ENCODE results near the gene PLOD3. TPM values are rescaled to one million over a fixed set of nuclear protein-coding genes. Genes with fewer than 3 reads are reported as not detected.
A peak's percentile ranks its signal among the peaks of the same experiment; 100 is the strongest.
"Not testable (repeated sequence)": the region's sequence is repeated elsewhere in the genome, so short reads cannot be mapped to it uniquely, and the experiment has no call there.

PLOD3 gene
- total RNA-seq, 1 experiment from 2014 or later: 74.5 TPM

DNA sequence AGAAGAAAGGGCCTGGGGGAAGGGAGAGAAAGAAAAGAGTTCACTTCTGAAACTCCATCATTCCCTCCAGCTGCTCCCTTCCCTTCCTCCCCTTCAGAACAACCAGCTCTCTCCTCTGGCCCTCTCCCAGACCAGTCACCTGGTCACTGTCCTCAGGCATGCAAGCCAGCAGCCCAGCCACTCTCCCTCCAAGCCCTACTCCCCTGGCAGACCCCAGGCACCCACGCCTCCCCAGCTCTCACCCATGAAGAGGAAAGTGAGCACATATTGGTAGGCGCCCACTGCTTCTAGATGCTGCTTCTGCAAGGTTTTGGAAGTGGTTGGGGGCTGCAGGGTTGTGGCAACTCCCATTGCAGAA is 16.9 kb downstream of the PLOD3 start:
- no peak overlapping the region for H2BK120ac ChIP-seq (ENCODE audit: low read depth, low read length, poor library complexity, severe bottlenecking)
- peaks cover 12% of the 10 kb centered on the region for H3K27me3 Mint-ChIP-seq (ENCODE audit: low read depth)
- H2AK5ac ChIP-seq (ENCODE audit: insufficient read length, low read length): no peak overlapping the region
- peaks cover 3% of the 10 kb centered on the region for H3K23me2 ChIP-seq (ENCODE audit: insufficient read length, low read depth, low read length, poor library complexity, severe bottlenecking)
- no peak for DNase-seq
- no peaks in the 10 kb centered on the region; the same call in 1 of the 2 replicates for H3K4me1 ChIP-seq (ENCODE audit: insufficient read depth, low read length)
- H2BK5ac ChIP-seq (ENCODE audit: insufficient read length, low read length): no peak overlapping the region
- H3K79me2 ChIP-seq (ENCODE audit: insufficient read depth, low read length): no peaks in the 10 kb centered on the region
- peaks cover 0 to 3% (median 0%) of the 10 kb centered on the region in 3 experiments; a peak in 1 of 7 replicates for H3K36me3 Mint-ChIP-seq (ENCODE audit: insufficient read depth in 1 of 3, low read depth in 3 of 3)
- no CpG with 5 or more reads among the region's 2 CpGs for WGBS (ENCODE audit: extremely low coverage, insufficient read length, low lambda C conversion rate)
- no peak overlapping the region for H3T11ph ChIP-seq (ENCODE audit: low read length)
- 0 out of 5 replicates have a peak overlapping the region, but pooled peaks of 1 of the 2 experiments have one; percentile 67 for H3K4me3 Mint-ChIP-seq
- H4K5ac ChIP-seq (ENCODE audit: insufficient read length, low read depth, low read length): no peak overlapping the region
- H3K56ac ChIP-seq (ENCODE audit: insufficient read length, low read depth, low read length): no peak overlapping the region
- no peak overlapping the region for H2BK15ac ChIP-seq (ENCODE audit: low read depth, low read length)
- H3K9ac ChIP-seq (ENCODE audit: extremely low read depth, insufficient read length, low read length): no peak overlapping the region
- H2BK12ac ChIP-seq (ENCODE audit: insufficient read length, low read depth, low read length): no peak overlapping the region
- no peaks in the 10 kb centered on the region for H3K9me3 Mint-ChIP-seq
- H2AFZ ChIP-seq (ENCODE audit: low read length): no peak overlapping the region
- H4K8ac ChIP-seq (replicated peaks; ENCODE audit: insufficient read length, low read depth, low read length): no peak overlapping the region
- TF ChIP-seq, protein P1, sequence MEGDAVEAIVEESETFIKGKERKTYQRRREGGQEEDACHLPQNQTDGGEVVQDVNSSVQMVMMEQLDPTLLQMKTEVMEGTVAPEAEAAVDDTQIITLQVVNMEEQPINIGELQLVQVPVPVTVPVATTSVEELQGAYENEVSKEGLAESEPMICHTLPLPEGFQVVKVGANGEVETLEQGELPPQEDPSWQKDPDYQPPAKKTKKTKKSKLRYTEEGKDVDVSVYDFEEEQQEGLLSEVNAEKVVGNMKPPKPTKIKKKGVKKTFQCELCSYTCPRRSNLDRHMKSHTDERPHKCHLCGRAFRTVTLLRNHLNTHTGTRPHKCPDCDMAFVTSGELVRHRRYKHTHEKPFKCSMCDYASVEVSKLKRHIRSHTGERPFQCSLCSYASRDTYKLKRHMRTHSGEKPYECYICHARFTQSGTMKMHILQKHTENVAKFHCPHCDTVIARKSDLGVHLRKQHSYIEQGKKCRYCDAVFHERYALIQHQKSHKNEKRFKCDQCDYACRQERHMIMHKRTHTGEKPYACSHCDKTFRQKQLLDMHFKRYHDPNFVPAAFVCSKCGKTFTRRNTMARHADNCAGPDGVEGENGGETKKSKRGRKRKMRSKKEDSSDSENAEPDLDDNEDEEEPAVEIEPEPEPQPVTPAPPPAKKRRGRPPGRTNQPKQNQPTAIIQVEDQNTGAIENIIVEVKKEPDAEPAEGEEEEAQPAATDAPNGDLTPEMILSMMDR (conservative IDR thresholded peaks at IDR 0.05): no peak
- H3K18ac ChIP-seq (ENCODE audit: insufficient read length, low read depth, low read length): no peak overlapping the region
- H3K27me3 ChIP-seq (ENCODE audit: insufficient read depth, low read length): no peaks in the 10 kb centered on the region
- no peaks in the 10 kb centered on the region for H4K20me1 ChIP-seq (ENCODE audit: control insufficient read depth, insufficient read depth, insufficient read length)
- H3K23ac ChIP-seq (ENCODE audit: insufficient read length, low read depth, low read length): no peak overlapping the region
- no peak overlapping the region for H3K27ac ChIP-seq (ENCODE audit: insufficient read length, low read depth, low read length)
- H3K4me2 ChIP-seq (ENCODE audit: insufficient read depth, insufficient read length, low read length): peak overlapping the region; percentile 23
- no peak overlapping the region for H2BK20ac ChIP-seq (ENCODE audit: low read depth, low read length, poor library complexity, severe bottlenecking)
- H3K14ac ChIP-seq (ENCODE audit: insufficient read depth, low read length): no peak overlapping the region
- no peaks in the 10 kb centered on the region for H3K9me3 ChIP-seq (ENCODE audit: control insufficient read depth, low read depth, low read length)
- H3K4me1 Mint-ChIP-seq: peaks cover 14 to 19% of the 10 kb centered on the region in 2 experiments
- H3K4ac ChIP-seq (ENCODE audit: low read depth, low read length): no peak overlapping the region
- H3K79me1 ChIP-seq (ENCODE audit: insufficient read depth, low read depth, low read length, poor library complexity, severe bottlenecking): no peaks in the 10 kb centered on the region
- no peak overlapping the region for H4K91ac ChIP-seq (ENCODE audit: insufficient read length, low read depth, low read length)
- H3K27ac Mint-ChIP-seq: 0 out of 7 replicates have a peak overlapping the region, but pooled peaks of 1 of the 3 experiments have one; percentile 23

DNA sequence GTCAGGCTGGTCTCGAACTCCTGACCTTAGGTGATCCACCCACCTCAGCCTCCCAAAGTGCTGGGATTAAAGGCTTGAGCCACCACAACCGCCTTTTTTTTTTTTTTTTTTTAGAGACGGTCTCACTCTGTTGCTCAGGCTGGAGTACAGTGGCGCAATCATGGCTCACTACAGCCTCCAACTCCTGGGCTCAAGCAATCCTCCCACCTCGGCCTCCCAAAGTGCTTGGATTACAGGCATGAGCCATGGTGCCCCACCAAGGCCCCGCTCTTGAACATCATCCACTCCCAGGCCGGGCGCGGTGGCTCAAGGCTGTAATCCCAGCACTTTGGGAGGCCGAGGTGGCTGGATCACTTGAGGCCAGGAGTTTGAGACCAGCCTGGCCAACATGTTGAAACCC is 17.9 kb downstream of the PLOD3 start:
- H2BK12ac ChIP-seq (ENCODE audit: insufficient read length, low read depth, low read length); H3K23ac ChIP-seq (ENCODE audit: insufficient read length, low read depth, low read length); H3K23me2 ChIP-seq (ENCODE audit: insufficient read length, low read depth, low read length, poor library complexity, severe bottlenecking); H3K18ac ChIP-seq (ENCODE audit: insufficient read length, low read depth, low read length); H3K9me3 ChIP-seq (ENCODE audit: control insufficient read depth, low read depth, low read length); H3K36me3 Mint-ChIP-seq (ENCODE audit: insufficient read depth in 1 of 3, low read depth in 3 of 3); H3K27ac Mint-ChIP-seq; H3K56ac ChIP-seq (ENCODE audit: insufficient read length, low read depth, low read length); H3K79me1 ChIP-seq (ENCODE audit: insufficient read depth, low read depth, low read length, poor library complexity, severe bottlenecking); H3K27me3 ChIP-seq (ENCODE audit: insufficient read depth, low read length); H4K5ac ChIP-seq (ENCODE audit: insufficient read length, low read depth, low read length); DNase-seq; H3T11ph ChIP-seq (ENCODE audit: low read length); H4K91ac ChIP-seq (ENCODE audit: insufficient read length, low read depth, low read length); H2BK20ac ChIP-seq (ENCODE audit: low read depth, low read length, poor library complexity, severe bottlenecking); H3K4me3 Mint-ChIP-seq; H3K79me2 ChIP-seq (ENCODE audit: insufficient read depth, low read length); H2BK120ac ChIP-seq (ENCODE audit: low read depth, low read length, poor library complexity, severe bottlenecking); H3K4ac ChIP-seq (ENCODE audit: low read depth, low read length); H2AFZ ChIP-seq (ENCODE audit: low read length); H2BK5ac ChIP-seq (ENCODE audit: insufficient read length, low read length); H3K4me2 ChIP-seq (ENCODE audit: insufficient read depth, insufficient read length, low read length); H3K27ac ChIP-seq (ENCODE audit: insufficient read length, low read depth, low read length); H3K9ac ChIP-seq (ENCODE audit: extremely low read depth, insufficient read length, low read length); H4K8ac ChIP-seq (replicated peaks; ENCODE audit: insufficient read length, low read depth, low read length); H2AK5ac ChIP-seq (ENCODE audit: insufficient read length, low read length); H2BK15ac ChIP-seq (ENCODE audit: low read depth, low read length); H3K4me1 ChIP-seq (ENCODE audit: insufficient read depth, low read length); H4K20me1 ChIP-seq (ENCODE audit: control insufficient read depth, insufficient read depth, insufficient read length); H3K9me3 Mint-ChIP-seq; H3K14ac ChIP-seq (ENCODE audit: insufficient read depth, low read length): not testable (repeated sequence)
- Mint-ChIP-seq H3K4me1 (peaks cover 14 to 19% of the 10 kb centered on the region in 2 experiments), H3K27me3 (ENCODE audit: low read depth) (peaks cover 12% of the 10 kb centered on the region)
- WGBS (ENCODE audit: extremely low coverage, insufficient read length, low lambda C conversion rate): no CpG with 5 or more reads among the region's 10 CpGs

Measured in H9 (cell line).